ENCODE results near the gene CLTA. TPM values are rescaled to one million over a fixed set of nuclear protein-coding genes. Genes with fewer than 3 reads are reported as not detected.
A peak's percentile ranks its signal among the peaks of the same experiment; 100 is the strongest.

Gene CLTA
- total RNA-seq, 1 donor from 2014 or later = 199 TPM

DNA sequence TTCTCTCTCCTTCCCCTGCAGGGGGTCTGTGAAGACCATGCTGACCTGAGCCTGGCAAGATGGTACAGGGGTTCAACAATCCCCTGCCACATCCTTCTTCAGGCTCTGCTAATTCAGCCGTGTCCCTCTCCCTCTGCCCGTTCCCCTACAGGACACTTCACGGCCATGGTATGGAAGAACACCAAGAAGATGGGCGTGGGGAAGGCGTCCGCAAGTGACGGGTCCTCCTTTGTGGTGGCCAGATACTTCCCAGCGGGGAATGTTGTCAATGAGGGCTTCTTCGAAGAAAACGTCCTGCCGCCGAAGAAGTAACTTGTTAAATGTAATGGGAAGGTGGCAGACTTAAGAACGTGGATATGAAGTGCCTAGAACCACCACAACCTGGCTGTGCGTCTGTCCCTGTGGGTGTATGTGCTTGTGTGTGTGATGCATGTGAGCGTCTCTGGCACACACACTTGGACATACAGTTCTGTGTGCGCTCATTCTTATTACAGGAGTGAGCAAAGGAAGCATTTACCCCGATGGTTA is 28.4 kb upstream of the CLTA start:
- Histone ChIP-seq H3K36me3 (no peaks in the 10 kb centered on the region), H3K4me3 (no peak overlapping the region), H3K27me3 (no peaks in the 10 kb centered on the region), H3K27ac (peak overlapping the region; percentile 89), H3K9me3 (no peaks in the 10 kb centered on the region), H3K4me1 (peaks cover 46% of the 10 kb centered on the region)
- TF ChIP-seq POLR2AphosphoS5 (IDR thresholded peaks at IDR 0.05; ENCODE audit: insufficient read depth in 1 of 2, low read depth in 1 of 2) (no peak), POLR2A (IDR thresholded peaks at IDR 0.05) (no peak)
- TF ChIP-seq, protein P1, sequence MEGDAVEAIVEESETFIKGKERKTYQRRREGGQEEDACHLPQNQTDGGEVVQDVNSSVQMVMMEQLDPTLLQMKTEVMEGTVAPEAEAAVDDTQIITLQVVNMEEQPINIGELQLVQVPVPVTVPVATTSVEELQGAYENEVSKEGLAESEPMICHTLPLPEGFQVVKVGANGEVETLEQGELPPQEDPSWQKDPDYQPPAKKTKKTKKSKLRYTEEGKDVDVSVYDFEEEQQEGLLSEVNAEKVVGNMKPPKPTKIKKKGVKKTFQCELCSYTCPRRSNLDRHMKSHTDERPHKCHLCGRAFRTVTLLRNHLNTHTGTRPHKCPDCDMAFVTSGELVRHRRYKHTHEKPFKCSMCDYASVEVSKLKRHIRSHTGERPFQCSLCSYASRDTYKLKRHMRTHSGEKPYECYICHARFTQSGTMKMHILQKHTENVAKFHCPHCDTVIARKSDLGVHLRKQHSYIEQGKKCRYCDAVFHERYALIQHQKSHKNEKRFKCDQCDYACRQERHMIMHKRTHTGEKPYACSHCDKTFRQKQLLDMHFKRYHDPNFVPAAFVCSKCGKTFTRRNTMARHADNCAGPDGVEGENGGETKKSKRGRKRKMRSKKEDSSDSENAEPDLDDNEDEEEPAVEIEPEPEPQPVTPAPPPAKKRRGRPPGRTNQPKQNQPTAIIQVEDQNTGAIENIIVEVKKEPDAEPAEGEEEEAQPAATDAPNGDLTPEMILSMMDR (IDR thresholded peaks at IDR 0.05) = no peak
- intact Hi-C loops (cut with DNase I) = no loop called here
- DNase-seq (ENCODE audit: extremely low spot score in 2 of 2) = no peak

DNA sequence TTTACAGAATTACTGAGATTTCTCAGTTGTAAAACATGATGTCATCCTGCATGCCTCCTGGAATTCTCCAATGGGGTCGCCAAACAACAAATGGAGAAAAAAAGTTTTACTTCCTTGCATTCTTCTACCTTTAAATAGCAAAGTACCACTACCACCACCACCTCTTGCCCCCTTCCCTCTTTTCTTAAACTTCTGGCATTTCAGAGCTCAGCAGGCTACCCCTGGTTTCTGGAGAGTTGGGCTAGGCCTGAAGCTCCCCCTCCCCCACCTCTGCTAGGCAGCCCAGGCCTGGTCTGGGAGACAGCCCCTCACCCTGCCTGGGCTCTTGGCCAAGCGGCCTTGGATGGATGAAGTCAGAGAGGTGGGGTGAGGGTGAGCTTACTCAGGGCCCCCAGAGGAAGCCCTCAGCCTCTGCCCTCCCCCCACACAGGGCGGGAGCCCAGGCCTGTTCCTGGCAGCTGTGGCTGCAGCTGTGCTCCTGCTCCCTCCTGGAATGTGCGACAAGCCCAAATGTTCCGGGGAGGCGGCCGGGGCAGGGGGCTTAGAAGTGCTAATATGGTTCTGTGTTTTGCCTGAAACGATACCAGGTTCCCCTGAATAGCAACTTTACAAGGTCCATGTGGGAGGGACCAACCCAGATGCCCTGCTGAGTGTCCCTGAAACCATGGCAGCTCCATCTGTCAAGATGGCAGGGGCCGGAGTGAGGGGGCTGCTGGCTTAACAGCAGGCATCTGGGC is 27.5 kb upstream of the CLTA start:
- no peak for DNase-seq (ENCODE audit: extremely low spot score in 2 of 2)
- intact Hi-C loops (cut with DNase I) = no loop called here
- Histone ChIP-seq H3K9me3 (no peaks in the 10 kb centered on the region), H3K27me3 (no peaks in the 10 kb centered on the region), H3K36me3 (no peaks in the 10 kb centered on the region), H3K4me3 (no peak overlapping the region), H3K27ac (peak overlapping the region; percentile 89), H3K4me1 (peaks cover 46% of the 10 kb centered on the region)
- TF ChIP-seq POLR2AphosphoS5 (IDR thresholded peaks at IDR 0.05; ENCODE audit: insufficient read depth in 1 of 2, low read depth in 1 of 2) = peak in 1 of 2 donors; percentile 79
- TF ChIP-seq, protein P1 (IDR thresholded peaks at IDR 0.05) = no peak

DNA sequence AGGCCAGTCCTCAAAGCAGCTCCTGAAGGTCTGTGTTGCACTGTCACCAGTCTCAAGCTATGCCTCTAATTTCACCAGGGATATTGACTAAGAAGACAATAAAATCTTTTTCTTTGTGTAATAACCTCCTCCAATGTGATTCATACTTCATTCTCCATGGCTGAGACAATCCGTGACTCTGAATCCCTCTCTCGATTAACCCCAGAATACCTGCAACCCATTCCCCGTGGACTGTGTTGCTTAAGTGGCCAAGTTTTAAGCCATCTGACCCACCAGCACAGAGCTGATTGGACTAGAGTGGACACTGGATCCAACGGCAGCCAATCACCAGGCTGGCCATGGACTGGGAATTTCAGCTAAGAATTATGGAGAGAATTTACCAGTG is 26.9 kb upstream of the CLTA start:
- Histone ChIP-seq H3K4me1 (peaks cover 46% of the 10 kb centered on the region), H3K36me3 (no peaks in the 10 kb centered on the region), H3K27me3 (no peaks in the 10 kb centered on the region), H3K9me3 (no peaks in the 10 kb centered on the region), H3K27ac (peak overlapping the region; percentile 89), H3K4me3 (no peak overlapping the region)
- DNase-seq (ENCODE audit: extremely low spot score in 2 of 2) = no peak
- intact Hi-C loops (cut with DNase I) = no loop called here
- TF ChIP-seq, protein P1 (IDR thresholded peaks at IDR 0.05) = no peak
- TF ChIP-seq POLR2A (IDR thresholded peaks at IDR 0.05) = no peak
- peak in 1 of 2 donors; percentile 4 for TF ChIP-seq POLR2AphosphoS5 (IDR thresholded peaks at IDR 0.05; ENCODE audit: insufficient read depth in 1 of 2, low read depth in 1 of 2)

DNA sequence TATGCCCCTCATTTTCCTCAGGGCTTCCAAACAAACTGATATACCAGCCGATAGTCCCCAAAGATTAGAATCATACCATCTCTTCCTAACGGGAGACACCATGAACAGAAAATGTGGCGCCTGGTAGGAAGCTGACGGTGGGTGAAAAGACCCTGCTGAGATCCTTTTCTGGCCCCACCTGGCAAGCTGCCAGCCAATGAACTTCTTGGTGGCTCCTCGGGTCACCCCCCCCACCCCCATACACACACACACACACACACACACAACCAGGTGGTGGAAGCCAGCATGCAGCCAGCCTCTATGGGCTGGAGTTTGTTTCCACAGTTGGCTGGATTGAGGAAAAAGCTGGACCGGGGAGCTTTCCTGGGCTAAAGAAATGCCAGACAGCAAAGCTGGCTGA is 26.3 kb upstream of the CLTA start:
- TF ChIP-seq, protein P1 (IDR thresholded peaks at IDR 0.05) = no peak
- TF ChIP-seq POLR2A (IDR thresholded peaks at IDR 0.05) = no peak
- no peak for TF ChIP-seq POLR2AphosphoS5 (IDR thresholded peaks at IDR 0.05; ENCODE audit: insufficient read depth in 1 of 2, low read depth in 1 of 2)
- no peaks in the 10 kb centered on the region for H3K27me3 ChIP-seq
- H3K4me3 ChIP-seq = no peak overlapping the region
- no peaks in the 10 kb centered on the region for H3K9me3 ChIP-seq
- no peak for DNase-seq (ENCODE audit: extremely low spot score in 2 of 2)
- intact Hi-C loops (cut with DNase I) = no loop called here
- H3K4me1 ChIP-seq = peaks cover 46% of the 10 kb centered on the region
- peak overlapping the region; percentile 89 for H3K27ac ChIP-seq
- no peaks in the 10 kb centered on the region for H3K36me3 ChIP-seq

DNA sequence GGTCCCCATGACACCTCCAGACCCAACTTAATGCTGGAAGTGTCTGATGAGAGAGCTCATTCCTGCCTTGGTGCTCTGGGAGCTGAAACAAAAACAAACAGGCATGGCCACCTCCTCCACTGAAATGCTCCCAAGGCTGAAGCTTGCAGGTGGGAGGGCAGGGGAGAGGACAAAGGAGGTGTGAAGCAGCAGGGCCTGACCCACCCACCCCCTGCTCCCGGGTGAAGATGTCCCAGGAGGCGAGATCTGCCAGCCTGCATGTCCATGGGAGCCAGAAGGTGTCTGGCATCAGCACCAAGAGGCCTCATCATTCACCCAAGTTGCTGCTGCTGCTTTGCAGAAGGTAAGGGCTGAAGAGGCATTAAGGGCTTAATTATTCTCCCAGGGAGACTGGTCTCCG is 25.7 kb upstream of the CLTA start:
- intact Hi-C loops (cut with DNase I) = no loop called here
- Histone ChIP-seq H3K4me3 (no peak overlapping the region), H3K27me3 (no peaks in the 10 kb centered on the region), H3K27ac (peak overlapping the region; percentile 89), H3K9me3 (no peaks in the 10 kb centered on the region), H3K36me3 (no peaks in the 10 kb centered on the region), H3K4me1 (peaks cover 46% of the 10 kb centered on the region)
- TF ChIP-seq, protein P1 (IDR thresholded peaks at IDR 0.05) = no peak
- TF ChIP-seq POLR2AphosphoS5 (IDR thresholded peaks at IDR 0.05; ENCODE audit: insufficient read depth in 1 of 2, low read depth in 1 of 2) = no peak
- TF ChIP-seq POLR2A (IDR thresholded peaks at IDR 0.05) = no peak
- no peak for DNase-seq (ENCODE audit: extremely low spot score in 2 of 2)
